RWPE1 (cell line): ENCODE data around the gene GRIN3A.

Experiments
- CTCF ChIA-PET: fragments of 350-600 bp; sonication (Branson Sonifier 250); formaldehyde crosslinking; extraction: SDS; loops from one replicate; lab custom pipeline; 2021; lab: Yijun Ruan, JAX
- POLR2A ChIA-PET: fragments of 400-600 bp; formaldehyde crosslinking; extraction: SDS; loops from one replicate; lab custom pipeline; 2020; ENCODE audit warnings: antibody characterized with exemption; ENCODE audit not compliant: low non-redundant PET; lab: Yijun Ruan, JAX
- DNase-seq: peaks from one replicate; pipeline ENCODE4 v3.0.0; 2012; ENCODE audit warnings: low spot score
- H3K27ac ChIP-seq: fragments of 450-650 bp; 2 replicates; pipeline ENCODE4 v1.5.1; 2017
- CTCF ChIP-seq: fragments of 450-650 bp; conservative IDR thresholded peaks from 2 replicates; pipeline ENCODE4 v1.5.1; 2017; ENCODE audit warnings: low read depth, mild to moderate bottlenecking

GRIN3A gene

GRCh38 chr9:101673642-101674041, 64.8 kb downstream of the GRIN3A start:
- no peak overlapping the region for H3K27ac ChIP-seq
- POLR2A ChIA-PET, result no interaction called here
- no peak for DNase-seq
- TF ChIP-seq CTCF, result no peak
- CTCF ChIA-PET, result no interaction called here

GRCh38 chr9:101671567-101671966, 66.9 kb downstream of the GRIN3A start:
- no peak for DNase-seq
- TF ChIP-seq CTCF, result no peak
- CTCF ChIA-PET, result interaction anchor here (0.8 kb wide), 1 partner anchor 9 kb away, joined by 3 read pairs; no protein-coding TSS in a partner anchor
- POLR2A ChIA-PET, result no interaction called here
- H3K27ac ChIP-seq, result no peak overlapping the region

- H3K27ac ChIP-seq, result no peak overlapping the region
- TF ChIP-seq CTCF, result no peak
- POLR2A ChIA-PET, result no interaction called here
- DNase-seq, result no peak
- CTCF ChIA-PET, result no interaction called here
Observed at GRCh38 chr9:101668421-101668820, 70.0 kb downstream of the GRIN3A start.

GRCh38 chr9:101664453-101664852, 74.0 kb downstream of the GRIN3A start:
- POLR2A ChIA-PET, result no interaction called here
- H3K27ac ChIP-seq, result no peak overlapping the region
- CTCF ChIA-PET, result interaction anchor here (1.0 kb wide), 1 partner anchor 16 kb away, joined by 3 read pairs; no protein-coding TSS in a partner anchor
- TF ChIP-seq CTCF, result no peak
- DNase-seq, result no peak

GRCh38 chr9:101652601-101653175, 85.8 kb downstream of the GRIN3A start:
- TF ChIP-seq CTCF, result no peak
- no peak for DNase-seq
- H3K27ac ChIP-seq, result no peak overlapping the region
- ChIA-PET CTCF (interaction anchor here (0.6 to 0.7 kb wide), 2 partner anchors 91 to 125 kb away, joined by 3 to 4 read pairs; no protein-coding TSS in a partner anchor), POLR2A (no interaction called here)

GRCh38 chr9:101650142-101650541, 88.3 kb downstream of the GRIN3A start:
- no peak for DNase-seq
- ChIA-PET POLR2A (no interaction called here), CTCF (no interaction called here)
- TF ChIP-seq CTCF, result no peak
- no peak overlapping the region for H3K27ac ChIP-seq
